ENCODE measurements around the gene TNKS2. TPM values are rescaled to one million over a fixed set of nuclear protein-coding genes. Genes with fewer than 3 reads are reported as not detected.

TNKS2 gene
- total RNA-seq, 1 donor from 2014 or later: 35.1 TPM

- DNase-seq (ENCODE audit: low spot score): peak; percentile 72
Observed at GRCh38 chr10:91908337-91909116, 110.3 kb downstream of the TNKS2 start.

GRCh38 chr10:91909117-91909677 lies 111.0 kb downstream of the TNKS2 start, which contains the start of gene FGFBP3:
Gene FGFBP3 (minus strand): TSS chr10:91909486. CDS start chr10:91908969, 517 bp downstream.
- DNase-seq (ENCODE audit: low spot score): no peak

- DNase-seq (ENCODE audit: low spot score): no peak
Observed at GRCh38 chr10:91910467-91910866, 112.2 kb downstream of the TNKS2 start.

Other genes starting within 250 kb of the TNKS2 start
- 47.6 TPM for gene PPP1R3C, start 165.4 kb upstream of the TNKS2 start, total RNA-seq
- 0.72 TPM for gene FGFBP3, start 111.1 kb downstream of the TNKS2 start, total RNA-seq
- gene BTAF1, start 125.3 kb downstream of the TNKS2 start, total RNA-seq: 24.2 TPM